RWPE2 (cell line): ENCODE data around the gene STX1B.

ENCODE experiments used
- ATAC-seq: fragments of 200-7000 bp; cut with Tn5 transposase; 3 replicates; pipeline ENCODE4 v1.9.1; 2021; ENCODE audit warnings: low read depth
- DNase-seq: peaks from one replicate; pipeline ENCODE4 v3.0.0-alpha.2; 2020; ENCODE audit warnings: low spot score
- H3K27ac ChIP-seq: fragments of 450-650 bp; 2 replicates; pipeline ENCODE4 v1.5.1; 2017; ENCODE audit warnings: mild to moderate bottlenecking; ENCODE audit not compliant: poor library complexity, severe bottlenecking
- H3K27me3 ChIP-seq: fragments of 250-450 bp; sonication (Bioruptor Pico); 2 replicates; pipeline ENCODE4 v1.5.1; 2021; ENCODE audit warnings: mild to moderate bottlenecking, moderate library complexity; ENCODE audit not compliant: insufficient read depth, poor library complexity, severe bottlenecking
- H3K36me3 ChIP-seq: fragments of 250-450 bp; sonication (Bioruptor Pico); 2 replicates; pipeline ENCODE4 v1.5.1; 2020; ENCODE audit warnings: low read depth, mild to moderate bottlenecking, moderate library complexity
- H3K4me1 ChIP-seq: fragments of 250-450 bp; sonication (Bioruptor Pico); 2 replicates; pipeline ENCODE4 v1.5.1; 2021; ENCODE audit warnings: mild to moderate bottlenecking, moderate library complexity; ENCODE audit not compliant: insufficient read depth, poor library complexity, severe bottlenecking
- H3K4me3 ChIP-seq: fragments of 250-450 bp; sonication (Bioruptor Pico); 2 replicates; pipeline ENCODE4 v1.5.1; 2021; ENCODE audit warnings: mild to moderate bottlenecking, moderate library complexity; ENCODE audit not compliant: severe bottlenecking
- H3K9me3 ChIP-seq: fragments of 250-450 bp; sonication (Bioruptor Pico); 2 replicates; pipeline ENCODE4 v1.5.1; 2021; ENCODE audit warnings: mild to moderate bottlenecking, moderate library complexity; ENCODE audit not compliant: severe bottlenecking
- TF ChIP-seq, protein P1 (sequence below): fragments of 450-650 bp; IDR thresholded peaks from one replicate; pipeline ENCODE4 v1.5.1; 2017; ENCODE audit warnings: mild to moderate bottlenecking, moderate library complexity; ENCODE audit not compliant: poor library complexity, severe bottlenecking

Gene STX1B

DNA sequence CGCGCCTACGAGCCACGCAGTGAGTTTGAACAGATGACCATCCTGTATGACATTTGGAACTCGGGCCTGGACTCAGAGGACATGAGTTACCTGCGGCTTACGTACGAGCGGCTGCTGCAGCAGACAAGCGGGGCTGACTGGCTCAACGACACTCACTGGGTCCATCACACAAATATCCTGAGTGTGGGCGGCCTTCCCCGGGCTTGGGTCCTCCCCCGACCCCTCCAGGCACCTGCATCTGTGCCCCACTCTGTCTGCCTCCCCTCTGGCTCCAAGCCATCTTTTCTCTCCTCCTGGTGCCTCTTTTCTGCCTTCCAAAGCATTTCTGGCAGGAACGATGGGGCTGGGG, 30.4 kb downstream of the STX1B start:
- Histone ChIP-seq H3K9me3 (no peaks in the 10 kb centered on the region), H3K4me3 (no peak overlapping the region), H3K36me3 (peaks cover 49% of the 10 kb centered on the region), H3K27ac (no peak overlapping the region), H3K4me1 (no peaks in the 10 kb centered on the region), H3K27me3 (no peaks in the 10 kb centered on the region)
- TF ChIP-seq, protein P1, sequence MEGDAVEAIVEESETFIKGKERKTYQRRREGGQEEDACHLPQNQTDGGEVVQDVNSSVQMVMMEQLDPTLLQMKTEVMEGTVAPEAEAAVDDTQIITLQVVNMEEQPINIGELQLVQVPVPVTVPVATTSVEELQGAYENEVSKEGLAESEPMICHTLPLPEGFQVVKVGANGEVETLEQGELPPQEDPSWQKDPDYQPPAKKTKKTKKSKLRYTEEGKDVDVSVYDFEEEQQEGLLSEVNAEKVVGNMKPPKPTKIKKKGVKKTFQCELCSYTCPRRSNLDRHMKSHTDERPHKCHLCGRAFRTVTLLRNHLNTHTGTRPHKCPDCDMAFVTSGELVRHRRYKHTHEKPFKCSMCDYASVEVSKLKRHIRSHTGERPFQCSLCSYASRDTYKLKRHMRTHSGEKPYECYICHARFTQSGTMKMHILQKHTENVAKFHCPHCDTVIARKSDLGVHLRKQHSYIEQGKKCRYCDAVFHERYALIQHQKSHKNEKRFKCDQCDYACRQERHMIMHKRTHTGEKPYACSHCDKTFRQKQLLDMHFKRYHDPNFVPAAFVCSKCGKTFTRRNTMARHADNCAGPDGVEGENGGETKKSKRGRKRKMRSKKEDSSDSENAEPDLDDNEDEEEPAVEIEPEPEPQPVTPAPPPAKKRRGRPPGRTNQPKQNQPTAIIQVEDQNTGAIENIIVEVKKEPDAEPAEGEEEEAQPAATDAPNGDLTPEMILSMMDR = no peak
- DNase-seq = peak; percentile 60
- ATAC-seq = no peak

DNA sequence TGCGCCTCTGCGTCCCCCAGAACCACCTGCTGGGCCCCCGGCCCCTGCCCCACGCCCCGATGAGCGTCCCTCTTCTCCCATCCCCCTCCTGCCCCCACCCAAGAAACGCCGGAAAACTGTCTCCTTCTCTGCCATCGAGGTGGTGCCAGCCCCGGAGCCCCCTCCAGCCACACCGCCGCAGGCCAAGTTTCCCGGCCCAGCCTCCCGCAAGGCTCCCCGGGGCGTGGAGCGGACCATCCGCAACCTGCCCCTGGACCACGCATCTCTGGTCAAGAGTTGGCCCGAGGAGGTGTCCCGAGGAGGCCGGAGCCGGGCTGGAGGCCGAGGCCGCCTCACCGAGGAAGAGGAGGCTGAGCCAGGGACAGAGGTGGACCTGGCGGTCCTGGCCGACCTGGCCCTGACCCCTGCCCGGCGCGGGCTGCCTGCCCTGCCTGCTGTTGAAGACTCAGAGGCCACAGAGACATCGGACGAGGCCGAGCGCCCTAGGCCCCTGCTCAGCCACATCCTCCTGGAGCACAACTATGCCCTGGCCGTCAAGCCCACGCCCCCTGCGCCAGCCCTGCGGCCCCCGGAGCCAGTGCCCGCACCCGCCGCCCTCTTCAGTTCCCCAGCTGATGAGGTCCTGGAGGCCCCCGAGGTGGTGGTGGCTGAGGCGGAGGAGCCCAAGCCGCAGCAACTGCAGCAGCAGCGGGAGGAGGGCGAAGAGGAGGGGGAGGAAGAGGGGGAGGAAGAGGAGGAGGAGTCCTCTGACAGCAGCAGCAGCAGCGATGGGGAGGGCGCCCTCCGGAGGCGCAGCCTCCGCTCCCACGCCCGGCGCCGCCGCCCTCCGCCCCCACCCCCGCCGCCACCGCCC, 31.0 kb downstream of the STX1B start:
- Histone ChIP-seq H3K27ac (no peak overlapping the region), H3K36me3 (peaks cover 50% of the 10 kb centered on the region), H3K4me1 (no peaks in the 10 kb centered on the region), H3K4me3 (no peak overlapping the region), H3K27me3 (no peaks in the 10 kb centered on the region), H3K9me3 (no peaks in the 10 kb centered on the region)
- TF ChIP-seq, protein P1 = no peak
- DNase-seq = no peak
- ATAC-seq = no peak

DNA sequence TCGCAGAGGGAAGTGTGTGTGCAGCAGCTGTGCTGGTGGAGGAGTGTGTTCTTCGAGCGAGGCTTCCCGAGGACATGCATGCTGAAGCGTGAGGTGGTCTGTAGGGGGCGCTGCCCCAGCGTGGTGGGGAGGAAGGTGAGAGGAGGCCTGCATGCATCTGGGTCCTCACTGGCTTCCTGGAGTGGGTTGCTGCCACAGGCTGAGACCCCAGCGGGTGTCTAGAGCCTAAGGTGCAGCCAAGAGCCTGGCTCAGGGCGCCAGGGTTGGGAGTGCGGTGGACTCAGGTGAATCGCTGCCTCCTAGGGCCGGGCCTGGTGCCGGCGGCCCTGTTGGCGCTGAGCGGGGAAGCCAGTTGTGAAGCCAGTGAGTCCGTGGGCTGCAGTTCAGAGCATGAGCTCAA, 32.9 kb downstream of the STX1B start:
- no peak for ATAC-seq
- H3K4me3 ChIP-seq = no peak overlapping the region
- no peaks in the 10 kb centered on the region for H3K4me1 ChIP-seq
- H3K36me3 ChIP-seq = peaks cover 60% of the 10 kb centered on the region
- TF ChIP-seq, protein P1 = no peak
- H3K27ac ChIP-seq = no peak overlapping the region
- H3K9me3 ChIP-seq = no peaks in the 10 kb centered on the region
- DNase-seq = no peak
- no peaks in the 10 kb centered on the region for H3K27me3 ChIP-seq

DNA sequence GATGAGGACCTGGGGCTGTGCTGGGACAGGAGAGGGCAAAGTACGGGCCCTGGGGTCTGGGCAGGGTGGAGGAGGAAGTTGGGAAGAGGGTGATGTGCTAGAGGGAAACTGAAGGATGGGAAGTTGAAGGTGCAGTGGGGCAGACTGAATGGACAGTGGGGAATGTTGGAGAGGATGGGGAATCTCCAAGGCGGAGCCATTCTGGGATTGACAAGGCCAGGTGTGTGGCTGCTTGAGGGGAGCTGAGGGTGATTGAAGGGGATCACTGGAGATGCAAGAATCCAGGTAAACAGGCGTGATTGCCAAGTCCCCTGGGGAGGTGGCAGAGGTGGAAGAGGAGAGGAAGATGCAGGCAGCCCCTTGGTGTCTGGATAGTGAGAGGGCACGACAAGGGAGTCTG, 34.0 kb downstream of the STX1B start:
- ATAC-seq = no peak
- Histone ChIP-seq H3K4me1 (no peaks in the 10 kb centered on the region), H3K27me3 (no peaks in the 10 kb centered on the region), H3K27ac (no peak overlapping the region), H3K36me3 (peaks cover 66% of the 10 kb centered on the region), H3K4me3 (no peak overlapping the region), H3K9me3 (no peaks in the 10 kb centered on the region)
- no peak for DNase-seq
- TF ChIP-seq, protein P1 = no peak

DNA sequence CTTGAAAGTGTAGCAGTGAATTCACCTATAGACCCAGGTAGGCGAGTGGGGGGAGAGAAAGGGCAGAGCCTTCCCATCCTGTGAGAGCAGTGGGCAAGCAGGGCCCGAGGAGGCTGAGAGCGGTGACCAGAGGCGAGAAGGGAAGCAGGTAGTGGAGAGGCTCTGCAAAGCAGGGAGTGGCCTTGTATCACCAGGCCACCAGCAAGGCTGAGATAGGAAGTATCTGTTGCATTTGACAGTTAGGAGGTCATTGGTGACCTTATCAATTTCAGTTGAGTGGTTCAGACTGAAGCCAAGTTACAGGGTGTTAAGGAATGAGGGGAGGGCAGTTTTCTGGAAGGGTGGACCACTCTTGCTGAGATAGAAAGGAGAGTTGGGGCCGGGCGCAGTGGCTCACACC, 36.1 kb downstream of the STX1B start:
- no peaks in the 10 kb centered on the region for H3K27me3 ChIP-seq
- no peak for ATAC-seq
- no peaks in the 10 kb centered on the region for H3K9me3 ChIP-seq
- TF ChIP-seq, protein P1 = no peak
- H3K36me3 ChIP-seq = peaks cover 73% of the 10 kb centered on the region
- no peak overlapping the region for H3K4me3 ChIP-seq
- no peak overlapping the region for H3K27ac ChIP-seq
- no peaks in the 10 kb centered on the region for H3K4me1 ChIP-seq
- no peak for DNase-seq
